COLO668 (cell line): ENCODE results near the gene PLXND1.

ENCODE experiments used
- DNase-seq: peaks from one replicate; lab custom pipeline; 2025; ENCODE audit not compliant: unreplicated experiment; lab: John Stamatoyannopoulos, UW

The PLXND1 gene

GRCh38 chr3:129602309-129602708, 4.2 kb downstream of the PLXND1 start:
- DNase-seq = peak; percentile 27

DNA sequence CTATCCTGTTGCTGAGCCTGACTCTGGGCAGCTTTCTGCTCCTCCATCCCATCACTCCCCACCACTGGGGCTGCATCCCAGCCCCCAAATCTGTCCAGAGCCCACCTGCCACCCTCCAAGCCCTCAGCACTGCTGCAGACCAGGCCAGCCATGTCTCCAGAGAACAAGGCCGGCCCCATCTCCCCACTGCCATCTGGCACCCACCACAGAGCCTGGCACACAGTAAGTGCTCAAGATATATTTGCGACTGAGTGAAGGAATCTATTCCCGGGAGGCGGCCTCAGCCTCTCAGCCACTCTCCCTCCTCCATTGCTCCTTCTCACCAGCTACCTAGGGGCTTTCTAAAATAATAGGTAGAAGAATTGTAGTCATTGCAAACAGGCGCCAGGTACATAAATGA, 4.8 kb downstream of the PLXND1 start:
- no peak for DNase-seq

GRCh38 chr3:129600348-129600747, 6.1 kb downstream of the PLXND1 start:
- no peak for DNase-seq

DNA sequence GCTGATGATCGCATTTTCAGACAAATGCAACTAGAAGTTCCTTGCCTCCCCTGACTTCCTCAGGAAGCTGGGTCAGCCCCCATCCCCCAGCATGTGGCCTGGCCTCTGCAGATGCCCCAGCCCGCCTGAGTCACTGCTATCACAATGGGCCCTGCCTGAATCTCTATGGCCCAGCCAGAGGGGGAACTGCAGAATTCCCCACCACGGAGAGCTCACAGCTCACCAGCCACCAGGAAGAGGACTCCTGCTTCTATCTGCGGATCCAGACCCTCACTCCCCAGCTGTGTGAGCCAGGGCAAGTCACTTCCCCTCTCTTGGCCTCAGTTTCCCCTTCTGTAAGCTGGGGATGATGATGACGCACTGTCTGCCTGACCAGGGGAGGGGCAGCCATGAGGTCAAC, 6.9 kb downstream of the PLXND1 start:
- DNase-seq = no peak

DNA sequence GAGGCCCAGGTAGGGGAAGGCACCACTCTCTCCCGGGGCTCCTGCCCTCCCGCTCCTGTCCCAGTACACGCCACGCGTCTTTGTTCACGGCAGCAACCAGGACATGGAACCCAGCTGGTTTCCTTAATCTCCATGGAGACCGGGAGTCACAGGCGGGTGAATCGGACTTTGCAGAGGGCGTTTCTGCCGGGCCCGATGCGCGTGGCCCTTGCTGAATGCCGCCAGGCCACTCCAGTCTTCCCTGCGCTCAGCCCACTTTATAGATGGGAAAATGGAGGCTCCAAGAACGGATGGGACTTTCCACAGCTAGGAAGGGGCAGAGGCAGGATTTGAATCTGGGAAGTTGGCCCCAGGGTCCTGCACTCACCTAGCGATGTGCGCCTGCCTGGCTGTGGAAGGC, 7.4 kb downstream of the PLXND1 start:
- no peak for DNase-seq

GRCh38 chr3:129598484-129598883, 8.0 kb downstream of the PLXND1 start:
- no peak for DNase-seq

- no peak for DNase-seq
These were observed 8.5 kb downstream of the PLXND1 start for GRCh38 chr3:129598000-129598381.

DNA sequence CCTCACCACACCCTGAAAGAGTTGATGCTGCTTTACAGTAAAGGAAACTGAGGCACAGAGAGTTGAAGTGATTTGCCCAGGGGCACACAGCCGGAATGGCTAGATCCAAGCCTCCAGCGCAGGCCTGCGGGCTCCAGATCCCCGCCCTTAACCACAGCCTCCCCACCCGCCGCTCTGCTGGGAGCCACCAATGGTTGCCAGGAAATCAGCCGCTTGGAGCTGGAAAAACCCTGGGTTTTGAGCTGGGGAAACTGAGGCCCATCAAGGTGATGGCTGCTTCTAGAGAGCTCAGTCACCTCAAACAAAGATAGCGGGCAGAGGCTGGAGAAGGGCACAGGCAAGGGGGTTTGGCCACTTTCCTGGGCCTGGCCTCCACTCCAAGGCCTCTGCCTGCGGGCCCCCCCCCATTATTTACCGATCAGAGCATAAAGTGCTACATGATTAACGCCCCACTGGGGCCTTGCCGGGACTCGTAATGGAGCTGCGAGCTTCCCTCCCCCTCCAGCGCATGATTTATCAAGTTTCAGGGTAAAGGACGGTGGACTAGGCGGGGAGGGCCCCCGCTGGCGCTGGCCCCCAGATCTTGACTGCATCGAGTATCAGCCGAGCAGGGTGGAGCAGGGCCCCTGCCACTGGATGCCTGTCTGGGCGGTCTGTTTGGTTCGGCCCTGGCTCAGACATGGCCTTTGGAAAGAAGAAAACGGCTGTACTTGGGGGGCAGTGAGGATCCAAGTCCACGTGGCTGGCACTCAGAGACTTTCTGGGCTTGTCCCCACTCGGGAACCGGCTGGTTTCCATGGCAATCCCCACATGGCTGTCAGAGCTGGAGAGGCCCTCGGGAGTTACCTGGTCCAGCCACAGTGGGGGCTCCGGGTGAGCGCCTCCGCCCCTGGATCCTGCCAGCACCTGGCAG, 9.1 kb downstream of the PLXND1 start:
- DNase-seq = peak; percentile 55

- DNase-seq = peak; percentile 58
These were observed 10.0 kb downstream of the PLXND1 start for GRCh38 chr3:129596194-129597086.

DNA sequence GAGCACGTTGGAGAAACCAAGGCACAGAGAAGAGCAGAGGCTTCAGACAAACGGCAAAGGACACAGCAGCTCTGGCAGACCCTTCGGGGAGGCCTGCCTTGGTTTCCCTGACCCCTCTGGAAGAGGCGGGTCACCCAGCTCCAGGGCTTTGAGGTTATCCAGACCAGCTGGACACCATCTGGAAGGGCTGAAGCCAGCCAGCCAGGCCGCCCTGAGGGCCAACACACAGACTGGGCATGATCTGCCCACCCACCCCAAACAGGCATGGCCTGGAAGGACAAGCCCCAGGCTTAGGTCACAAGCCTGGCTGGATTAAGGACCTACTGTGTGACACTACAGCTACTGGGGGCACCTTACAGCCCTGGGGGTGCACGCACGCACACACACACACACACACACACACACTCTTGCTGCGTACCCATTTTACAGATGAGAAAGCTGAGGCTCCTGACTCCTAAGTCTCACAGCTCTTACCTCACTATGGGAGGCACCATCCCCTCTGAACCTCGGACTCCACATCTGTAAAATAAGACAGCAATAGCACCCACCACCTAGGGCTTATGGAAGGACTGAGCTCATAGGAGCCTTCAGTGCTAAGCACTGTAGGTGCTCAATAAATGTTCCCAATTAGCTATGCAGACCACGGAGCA, 10.8 kb downstream of the PLXND1 start:
- no peak for DNase-seq

DNA sequence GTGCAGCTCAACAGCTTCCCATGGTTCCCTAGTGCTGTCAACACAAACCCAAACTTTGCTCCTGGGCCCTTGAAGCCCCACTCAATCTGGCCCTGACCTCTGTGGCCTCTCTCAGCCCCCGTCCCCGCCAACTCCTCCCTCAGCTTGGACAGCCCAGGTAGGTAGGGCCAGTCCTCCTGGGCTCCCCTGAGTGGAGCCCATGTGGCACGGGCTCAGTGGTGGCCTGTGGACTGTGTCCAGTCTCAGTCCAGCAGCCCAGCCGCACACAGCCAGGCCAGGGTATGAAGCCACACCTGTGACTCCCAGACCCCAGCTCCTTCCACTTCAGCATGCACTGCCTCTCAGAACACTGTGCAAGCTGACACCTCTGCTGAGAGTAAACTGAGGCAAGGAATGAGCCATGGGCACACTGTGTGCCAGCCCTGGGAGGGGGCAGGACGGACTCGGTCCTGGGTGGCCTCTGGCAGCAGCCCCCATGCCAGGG, 11.5 kb downstream of the PLXND1 start:
- no peak for DNase-seq

DNA sequence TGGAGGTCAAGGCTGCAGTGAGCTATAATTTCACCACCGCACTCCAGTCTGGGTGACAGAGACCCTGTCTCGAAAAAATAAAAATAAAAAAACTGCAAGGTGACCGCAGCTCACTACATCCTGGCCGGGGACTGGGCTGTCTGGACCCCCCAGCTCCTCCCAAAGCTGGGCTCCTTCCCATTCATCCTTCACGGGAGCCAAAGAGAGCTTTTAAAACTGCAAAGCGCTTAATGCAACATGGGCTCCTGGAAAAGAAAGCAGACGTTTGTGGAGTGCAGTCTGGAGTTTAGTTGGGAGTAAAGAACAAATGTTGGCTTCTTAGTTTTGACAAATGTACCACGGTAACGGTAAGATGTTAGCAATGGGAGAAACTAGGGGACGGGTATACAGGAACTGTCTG, 12.1 kb downstream of the PLXND1 start:
- DNase-seq = no peak

- DNase-seq = peak; percentile 83
These were observed 12.7 kb downstream of the PLXND1 start for GRCh38 chr3:129593595-129594339.

GRCh38 chr3:129593230-129593594, 13.3 kb downstream of the PLXND1 start:
- DNase-seq = no peak

- DNase-seq = no peak
These were observed 13.9 kb downstream of the PLXND1 start for GRCh38 chr3:129592381-129593131.

- no peak for DNase-seq
These were observed 14.5 kb downstream of the PLXND1 start for GRCh38 chr3:129591932-129592331.

DNA sequence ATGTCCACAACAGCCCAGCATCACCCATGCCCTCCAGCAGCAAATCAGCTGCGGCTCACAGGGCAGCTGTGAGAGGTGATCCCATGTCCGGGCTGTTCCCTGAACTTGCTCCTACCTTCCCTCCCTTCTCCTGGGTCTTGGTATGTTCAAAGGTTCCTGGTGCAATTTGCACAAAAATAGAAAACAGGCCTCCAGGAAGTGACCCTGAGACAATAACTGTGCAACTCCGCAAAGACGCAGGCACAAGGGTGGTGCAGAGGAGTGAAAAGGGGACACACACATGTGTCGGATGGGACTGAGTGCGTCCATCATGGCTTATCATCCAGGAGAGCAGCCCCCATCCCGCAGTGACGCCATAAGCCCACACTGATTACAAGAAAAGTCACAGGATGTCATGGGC, 16.3 kb downstream of the PLXND1 start:
- no peak for DNase-seq

- no peak for DNase-seq
These were observed 18.8 kb downstream of the PLXND1 start for GRCh38 chr3:129587566-129588210.

DNA sequence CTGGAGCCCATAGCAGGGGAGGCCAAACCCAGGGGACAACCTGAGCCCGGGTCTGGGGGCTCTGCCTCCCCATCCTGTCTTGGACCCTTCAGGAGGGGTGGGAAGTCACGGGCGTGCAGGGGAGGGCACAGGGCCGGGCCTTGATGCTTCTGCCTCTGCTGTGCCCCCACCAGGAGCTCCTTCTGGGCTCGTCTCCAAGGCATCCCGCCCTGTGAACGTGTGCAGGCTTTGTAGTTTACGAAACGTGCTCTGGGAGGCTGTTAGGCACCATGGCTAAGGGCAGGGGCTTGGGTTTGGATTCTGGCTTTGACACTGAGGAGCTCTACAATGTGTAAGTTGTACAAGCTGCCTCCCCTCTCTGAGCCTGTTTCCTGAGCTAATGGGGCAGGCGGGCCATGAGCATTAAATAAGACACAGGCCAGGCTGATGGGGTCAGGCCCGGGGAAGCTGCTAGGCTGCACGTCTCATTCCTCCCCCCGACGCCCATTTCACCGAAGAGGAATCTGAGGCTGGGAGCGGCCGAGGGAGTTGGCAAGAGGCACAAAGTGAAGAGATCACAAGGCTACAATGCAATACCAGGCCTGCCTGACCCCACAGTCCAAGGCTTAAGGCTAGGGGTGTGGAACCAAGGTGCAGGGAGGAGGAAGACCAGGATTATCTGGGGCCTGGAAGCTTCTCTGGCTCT, 19.6 kb downstream of the PLXND1 start:
- DNase-seq = no peak
